ENCODE results near the gene ZNF772.
"Not testable (repeated sequence)": the region's sequence is repeated elsewhere in the genome, so short reads cannot be mapped to it uniquely, and the experiment has no call there.

The ZNF772 gene

DNA sequence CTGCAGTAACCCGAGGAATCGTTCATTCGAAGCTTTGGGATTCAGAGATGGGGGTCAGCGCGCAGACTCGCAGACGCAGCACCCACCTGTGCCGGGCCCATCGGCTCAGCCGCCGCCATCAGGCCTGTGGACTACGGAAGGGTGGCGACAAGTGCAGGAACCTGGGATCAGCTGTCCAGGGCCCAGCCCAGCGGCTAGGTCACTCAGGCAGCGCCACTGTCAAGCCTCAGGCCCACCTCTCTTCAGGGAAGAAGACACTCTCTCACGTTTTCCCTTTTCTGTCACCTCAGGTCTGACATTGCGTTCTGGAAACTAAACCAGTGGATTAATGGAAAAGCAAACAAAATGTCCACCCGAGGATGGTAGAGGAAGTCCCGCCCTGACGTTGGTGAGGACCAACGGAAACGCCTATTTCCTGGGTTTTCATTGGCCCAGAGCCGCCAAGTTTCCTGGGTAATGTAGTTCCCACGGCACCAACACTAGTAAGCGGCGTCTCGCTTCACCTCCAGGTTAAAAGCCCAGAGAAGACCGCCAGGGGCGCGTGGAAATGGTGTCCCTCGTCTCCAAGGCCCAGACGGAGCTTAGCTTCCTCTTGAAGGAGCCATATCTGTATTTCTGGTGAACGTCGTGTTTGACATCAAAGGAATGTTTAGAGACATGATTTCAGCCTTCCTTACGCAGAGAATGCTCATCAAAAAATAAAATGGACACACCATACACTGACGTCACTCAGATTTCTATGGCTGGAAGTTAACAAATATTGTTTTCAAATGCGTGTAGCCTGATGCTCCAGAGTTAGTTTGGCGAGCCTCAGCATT, at the start of gene ZNF772:
ZNF772 (minus strand) TSS at position 376 of the 818 bp plus-strand sequence; CDS start at position 119, 257 bp downstream.
- peak; percentile 92 for DNase-seq (ENCODE audit: low spot score)

DNA sequence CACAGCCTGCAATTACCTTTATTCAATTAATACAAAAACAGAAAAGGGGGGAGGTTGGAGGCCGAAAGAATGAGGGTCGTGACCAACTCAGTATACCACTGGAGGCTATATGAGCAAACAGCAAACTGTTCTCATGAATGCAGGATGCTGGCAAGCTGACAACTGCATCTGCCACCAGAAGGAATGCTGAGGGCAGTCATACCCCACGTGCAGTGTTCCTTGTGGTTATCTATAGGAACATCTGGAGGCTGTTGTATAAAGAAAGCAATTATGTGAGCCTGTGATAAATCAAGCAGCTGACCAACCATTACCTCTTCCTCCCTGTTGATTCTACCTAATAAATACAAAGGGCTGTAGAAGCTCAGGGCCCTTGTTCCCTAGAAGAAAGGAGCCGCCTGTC, 40.7 kb upstream of the ZNF772 start:
- DNase-seq (ENCODE audit: low spot score), result not testable (repeated sequence)

DNA sequence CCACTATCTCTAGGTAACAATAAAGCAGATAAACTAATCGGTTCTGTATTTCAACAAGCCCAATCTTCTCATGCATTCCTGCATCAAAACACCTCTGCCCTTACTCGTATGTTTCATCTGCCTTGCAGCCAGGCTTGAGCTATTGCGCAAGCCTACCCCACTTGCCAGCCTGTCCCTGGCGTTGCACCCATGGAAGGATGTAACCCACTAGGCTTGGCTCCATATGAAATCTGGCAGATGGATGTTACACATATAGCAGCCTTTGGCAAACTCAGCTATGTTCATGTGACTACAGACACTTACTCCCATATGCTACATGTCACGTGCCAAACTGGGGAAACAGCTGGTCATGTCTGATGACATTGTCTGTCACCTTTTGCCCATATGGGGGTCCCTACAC, 37.9 kb upstream of the ZNF772 start:
- no peak for DNase-seq (ENCODE audit: low spot score)

DNA sequence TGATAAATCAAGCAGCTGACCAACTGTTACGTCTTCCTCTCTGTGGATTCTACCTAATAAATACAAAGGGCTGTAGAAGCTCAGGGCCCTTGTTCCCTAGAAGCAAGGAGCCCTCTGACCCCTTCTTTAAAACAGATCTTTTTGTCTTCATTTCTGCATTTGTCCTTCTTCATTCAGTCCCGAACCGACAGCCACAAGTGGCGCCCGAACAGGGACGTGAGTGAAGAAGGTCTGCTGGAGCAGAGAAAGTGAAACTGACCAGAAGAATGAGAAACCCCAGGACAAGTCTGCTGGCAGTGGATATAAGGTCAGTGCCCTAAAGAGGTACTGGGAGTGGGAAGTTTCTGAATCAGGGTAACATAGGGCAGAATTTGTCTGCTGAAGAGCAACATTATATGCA, 35.5 kb upstream of the ZNF772 start:
- no peak for DNase-seq (ENCODE audit: low spot score)

DNA sequence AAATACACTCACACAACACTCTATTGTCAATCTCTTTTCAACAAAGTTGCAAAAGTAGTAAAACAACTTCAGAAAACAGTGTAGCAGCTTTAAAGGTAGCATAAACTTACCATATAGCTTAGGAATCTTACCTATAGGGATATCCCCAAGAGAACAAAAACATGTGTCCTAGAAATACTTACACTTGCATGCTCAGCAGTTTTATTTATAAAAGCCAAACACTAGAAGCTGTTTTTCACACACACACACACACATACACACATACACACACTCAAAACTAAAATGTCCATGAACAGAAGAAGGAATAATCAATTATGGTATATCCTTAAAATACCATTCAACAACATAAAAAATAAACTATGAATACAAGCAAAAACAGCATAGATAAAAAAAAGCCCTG, 34.1 kb upstream of the ZNF772 start:
- DNase-seq (ENCODE audit: low spot score), result no peak

DNA sequence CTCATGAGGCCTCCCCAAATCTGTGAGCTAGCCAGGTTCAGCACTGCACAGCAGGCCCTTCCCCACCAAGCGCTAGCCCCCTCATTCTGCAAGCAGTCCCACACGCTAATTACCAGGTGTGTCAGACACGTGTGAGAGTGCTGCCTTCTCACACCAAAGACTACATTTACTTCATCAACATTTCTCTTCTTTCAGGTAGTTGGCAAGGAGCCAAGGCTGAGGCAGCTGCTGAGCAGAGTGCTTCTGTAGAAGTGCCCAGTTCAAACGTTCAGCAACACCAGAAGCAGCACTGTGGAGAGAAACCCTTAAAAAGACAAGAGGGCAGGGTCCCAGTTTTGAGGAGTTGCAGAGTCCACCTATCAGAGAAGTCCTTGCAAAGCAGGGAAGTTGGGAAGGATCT, 28.8 kb upstream of the ZNF772 start:
- DNase-seq (ENCODE audit: low spot score), result no peak

DNA sequence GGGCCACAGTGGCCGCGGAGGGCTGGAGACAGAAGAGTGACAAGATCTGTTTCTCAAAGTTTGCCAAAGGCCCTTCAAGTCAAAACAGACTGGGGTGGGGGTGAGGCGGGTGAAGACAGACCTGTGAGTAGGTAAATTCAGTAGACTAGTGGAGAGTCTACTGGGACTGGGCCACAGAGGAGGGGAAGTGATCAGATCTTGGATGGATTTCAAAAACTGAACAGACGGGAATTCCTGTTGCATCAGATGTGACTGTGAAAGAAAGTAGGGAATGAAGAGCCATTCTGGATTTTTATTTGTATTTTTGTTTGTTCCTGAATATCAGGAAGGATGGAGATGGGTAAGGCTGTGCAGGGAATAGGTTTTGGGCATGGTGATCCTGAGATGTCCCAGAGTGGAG, 23.0 kb upstream of the ZNF772 start:
- DNase-seq (ENCODE audit: low spot score), result not testable (repeated sequence)

DNA sequence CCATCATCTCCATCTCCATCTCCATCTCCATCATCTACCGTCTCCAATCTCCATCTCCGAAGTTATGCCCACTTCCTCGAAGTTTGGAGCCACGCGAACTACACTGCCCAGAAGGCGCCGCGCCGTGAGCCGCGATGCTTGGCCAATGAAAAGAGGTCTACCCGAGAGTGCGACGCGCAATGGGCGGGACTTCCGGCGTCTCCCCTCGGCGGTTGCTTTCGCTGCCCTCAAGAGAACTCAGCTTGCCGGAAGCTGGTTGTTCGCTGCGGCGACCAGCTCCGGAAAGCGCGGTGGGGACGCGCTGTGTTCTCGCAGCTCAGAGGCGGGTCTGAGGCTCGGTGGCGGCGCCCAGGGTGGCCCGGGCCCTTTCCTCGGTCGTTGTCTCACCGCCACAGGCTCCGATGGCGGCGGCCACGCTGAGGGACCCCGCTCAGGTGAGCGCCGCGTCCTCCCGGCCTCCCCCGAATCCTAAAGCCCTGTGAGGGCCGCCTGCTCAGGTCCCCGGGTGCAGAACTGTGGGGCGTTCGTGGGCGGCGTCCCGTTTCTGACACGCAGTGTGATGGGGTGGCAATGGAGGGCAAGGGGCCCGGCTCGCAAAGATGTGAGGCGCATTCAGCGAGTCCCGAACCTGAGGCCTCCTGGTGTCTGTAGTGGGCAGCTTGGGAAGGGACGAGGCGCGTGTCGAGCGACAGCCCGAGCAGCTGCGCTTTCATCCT, 22.5 kb upstream of the ZNF772 start, which contains the start of gene ZNF773:
ZNF773 (plus strand) TSS at position 259 of the 716 bp plus-strand sequence; CDS start at position 402, 143 bp downstream.
- peak; percentile 97 for DNase-seq (ENCODE audit: low spot score)

DNA sequence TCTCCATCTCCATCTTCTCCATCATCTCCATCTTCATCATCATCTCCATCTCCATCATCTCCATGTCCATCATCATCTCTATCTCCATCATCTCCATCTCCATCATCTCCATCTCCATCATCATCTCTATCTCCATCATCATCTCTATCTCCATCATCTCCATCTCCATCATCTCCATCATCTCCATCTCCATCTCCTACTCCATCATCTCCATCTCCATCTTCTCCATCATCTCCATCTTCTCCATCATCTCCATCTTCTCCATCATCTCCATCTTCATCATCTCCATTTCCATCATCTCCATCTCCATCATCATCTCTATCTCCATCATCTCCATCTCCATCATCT, 21.9 kb upstream of the ZNF772 start:
- DNase-seq (ENCODE audit: low spot score), result not testable (repeated sequence)

DNA sequence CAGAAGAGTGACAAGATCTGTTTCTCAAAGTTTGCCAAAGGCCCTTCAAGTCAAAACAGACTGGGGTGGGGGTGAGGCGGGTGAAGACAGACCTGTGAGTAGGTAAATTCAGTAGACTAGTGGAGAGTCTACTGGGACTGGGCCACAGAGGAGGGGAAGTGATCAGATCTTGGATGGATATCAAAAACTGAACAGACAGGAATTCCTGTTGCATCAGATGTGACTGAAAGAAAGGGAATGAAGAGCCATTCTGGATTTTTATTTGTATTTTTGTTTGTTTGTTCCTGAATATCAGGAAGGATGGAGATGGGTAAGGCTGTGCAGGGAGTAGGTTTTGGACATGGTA, 10.9 kb upstream of the ZNF772 start:
- DNase-seq (ENCODE audit: low spot score), result not testable (repeated sequence)

DNA sequence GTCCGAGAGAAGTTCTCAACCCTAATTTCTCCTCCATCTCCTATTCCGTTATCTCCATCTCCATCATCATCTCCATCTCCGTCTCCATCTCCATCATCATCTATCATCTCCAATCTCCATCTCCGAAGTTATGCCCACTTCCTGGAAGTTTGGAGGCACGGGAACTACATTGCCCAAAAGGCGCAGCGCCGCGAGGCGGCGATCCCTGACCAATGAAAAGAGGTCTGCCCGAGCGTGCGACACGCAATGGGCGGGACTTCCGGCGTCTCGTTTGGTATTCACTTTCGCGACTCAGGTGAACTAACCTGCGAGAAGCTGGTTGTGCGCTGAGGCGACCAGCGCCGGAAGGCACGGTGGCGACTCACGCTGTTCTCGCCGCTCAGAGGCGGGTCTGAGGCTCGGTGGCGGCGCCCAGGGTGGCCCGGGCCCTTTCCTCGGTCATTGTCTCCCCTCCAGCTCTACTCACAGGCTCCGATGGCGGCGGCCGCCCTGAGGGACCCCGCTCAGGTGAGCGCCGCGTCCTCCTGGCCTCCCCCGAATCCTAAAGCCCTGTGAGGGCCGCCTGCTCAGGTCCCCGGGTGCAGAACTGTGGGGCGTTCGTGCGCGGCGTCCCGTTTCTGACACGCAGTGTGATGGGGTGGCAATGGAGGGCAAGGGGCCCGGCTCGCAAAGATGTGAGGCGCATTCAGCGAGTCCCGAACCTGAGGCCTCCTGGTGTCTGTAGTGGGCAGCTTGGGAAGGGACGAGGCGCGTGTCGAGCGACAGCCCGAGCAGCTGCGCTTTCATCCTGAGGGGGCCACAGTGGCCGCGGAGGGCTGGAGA, 10.3 kb upstream of the ZNF772 start, which contains the start of gene ZNF419:
ZNF419 (plus strand) TSS at position 274 of the 822 bp plus-strand sequence; CDS start at position 475, 201 bp downstream.
- DNase-seq (ENCODE audit: low spot score), result peak; percentile 94

DNA sequence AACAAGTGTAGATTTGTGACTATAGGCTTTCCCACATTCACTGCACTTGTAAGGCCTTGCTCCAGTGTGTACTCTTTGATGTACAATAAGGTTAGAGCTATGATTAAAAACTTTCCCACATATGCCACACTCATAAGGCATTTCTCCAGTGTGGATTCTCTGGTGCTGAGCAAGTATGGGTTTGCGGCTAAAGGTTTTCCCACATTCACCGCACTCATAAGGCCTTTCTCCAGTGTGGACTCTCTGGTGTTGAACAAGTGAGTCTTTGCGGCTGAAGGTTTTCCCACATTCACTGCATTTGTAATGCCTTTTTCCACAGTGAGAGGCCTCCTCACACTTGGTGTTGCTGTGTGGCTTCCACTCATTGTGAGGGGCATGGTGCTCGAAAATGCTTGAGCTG, 3.7 kb downstream of the ZNF772 start:
- DNase-seq (ENCODE audit: low spot score), result no peak

DNA sequence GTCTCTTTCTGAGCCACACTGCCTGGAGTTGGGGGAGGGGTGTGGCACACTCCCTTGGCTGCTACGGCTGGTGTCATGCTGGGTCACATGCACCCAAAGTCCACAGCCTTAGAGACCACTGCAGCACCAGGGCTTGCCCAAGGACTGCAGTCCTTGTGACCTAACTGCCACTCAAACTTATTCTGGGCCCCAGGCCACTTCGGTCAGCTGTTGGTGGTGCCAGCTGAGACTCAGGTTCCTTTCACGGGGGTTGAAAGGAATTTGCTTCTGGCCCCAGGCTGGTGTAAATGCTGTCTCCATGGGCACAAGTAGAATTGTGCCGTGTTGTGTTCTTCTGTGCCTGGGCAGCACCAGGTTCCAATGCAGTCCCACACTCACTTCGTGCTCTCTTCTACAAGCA, 10.9 kb downstream of the ZNF772 start:
- DNase-seq (ENCODE audit: low spot score), result no peak

DNA sequence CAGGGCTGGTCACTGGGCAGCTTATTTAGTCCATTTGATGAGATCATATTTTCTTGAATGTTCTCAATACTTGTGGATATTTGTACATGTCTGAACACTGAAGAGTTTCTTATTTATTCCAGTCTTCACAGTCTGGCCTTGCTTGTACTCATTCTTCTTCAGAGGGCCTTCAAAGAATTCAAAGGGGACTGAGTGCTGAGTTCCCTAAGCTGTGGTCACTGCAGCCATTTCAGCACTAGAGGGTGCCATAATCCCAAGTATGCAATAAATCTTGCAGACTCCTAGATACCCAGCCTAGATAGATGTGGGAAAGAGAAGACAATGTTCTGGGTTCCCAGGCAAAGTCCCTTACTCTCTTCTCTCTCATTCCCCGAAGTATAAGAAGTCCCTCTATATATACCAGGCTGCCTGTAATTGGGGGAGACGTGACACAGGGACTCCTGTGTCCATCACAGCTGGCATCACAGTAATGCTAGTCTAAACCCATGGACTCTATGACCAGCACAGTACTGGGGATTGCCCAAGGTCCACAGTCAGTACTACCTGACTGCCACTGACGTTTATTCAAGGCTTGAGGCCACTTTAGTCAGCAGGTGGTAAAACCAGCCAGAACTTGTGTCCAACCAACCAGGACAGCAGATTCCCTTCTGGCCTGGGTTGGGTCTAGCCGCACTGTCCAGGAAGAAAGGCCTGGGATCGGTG, 11.5 kb downstream of the ZNF772 start:
- no peak for DNase-seq (ENCODE audit: low spot score)

DNA sequence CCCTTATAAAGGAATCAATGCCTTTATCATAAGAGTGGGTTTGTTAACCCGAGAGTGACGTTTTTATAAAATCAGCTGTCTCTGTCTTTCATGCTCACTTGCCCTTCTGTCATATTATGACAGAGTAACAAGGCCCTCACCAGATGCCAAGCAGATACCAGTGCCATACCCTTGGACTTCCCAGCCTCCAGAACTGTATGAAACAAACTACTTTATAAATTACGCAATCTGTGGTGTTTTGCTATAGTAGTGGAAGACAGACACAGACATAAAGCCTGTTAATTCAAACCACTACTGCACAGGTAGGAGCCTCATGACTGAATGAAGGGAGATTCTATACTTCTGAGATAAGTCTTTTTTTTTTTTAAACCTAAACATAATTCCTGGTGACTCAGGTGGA, 25.1 kb downstream of the ZNF772 start:
- DNase-seq (ENCODE audit: low spot score), result no peak

DNA sequence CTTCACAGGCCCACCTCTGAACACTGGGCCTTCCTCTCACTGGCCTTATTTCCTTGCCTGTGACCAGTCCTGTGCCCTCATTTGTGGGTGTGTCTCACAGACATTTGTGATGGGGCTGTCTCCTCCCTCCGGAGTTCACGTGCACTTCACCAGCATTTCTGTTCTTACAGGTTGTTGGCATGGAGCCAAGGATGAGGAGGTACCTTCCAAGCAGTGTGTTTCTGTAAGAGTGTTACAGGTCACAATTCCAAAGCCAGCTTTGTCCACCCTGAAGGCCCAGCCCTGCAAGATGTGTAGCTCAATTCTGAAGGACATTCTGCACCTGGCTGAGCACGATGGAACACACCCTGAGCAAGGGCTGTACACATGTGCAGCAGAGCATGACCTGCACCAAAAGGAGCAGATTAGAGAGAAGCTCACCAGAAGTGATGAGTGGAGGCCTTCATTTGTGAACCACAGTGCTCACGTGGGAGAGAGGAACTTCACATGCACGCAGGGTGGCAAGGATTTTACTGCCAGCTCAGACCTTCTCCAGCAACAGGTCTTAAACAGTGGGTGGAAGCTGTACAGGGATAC, 34.2 kb downstream of the ZNF772 start:
- DNase-seq (ENCODE audit: low spot score), result no peak

DNA sequence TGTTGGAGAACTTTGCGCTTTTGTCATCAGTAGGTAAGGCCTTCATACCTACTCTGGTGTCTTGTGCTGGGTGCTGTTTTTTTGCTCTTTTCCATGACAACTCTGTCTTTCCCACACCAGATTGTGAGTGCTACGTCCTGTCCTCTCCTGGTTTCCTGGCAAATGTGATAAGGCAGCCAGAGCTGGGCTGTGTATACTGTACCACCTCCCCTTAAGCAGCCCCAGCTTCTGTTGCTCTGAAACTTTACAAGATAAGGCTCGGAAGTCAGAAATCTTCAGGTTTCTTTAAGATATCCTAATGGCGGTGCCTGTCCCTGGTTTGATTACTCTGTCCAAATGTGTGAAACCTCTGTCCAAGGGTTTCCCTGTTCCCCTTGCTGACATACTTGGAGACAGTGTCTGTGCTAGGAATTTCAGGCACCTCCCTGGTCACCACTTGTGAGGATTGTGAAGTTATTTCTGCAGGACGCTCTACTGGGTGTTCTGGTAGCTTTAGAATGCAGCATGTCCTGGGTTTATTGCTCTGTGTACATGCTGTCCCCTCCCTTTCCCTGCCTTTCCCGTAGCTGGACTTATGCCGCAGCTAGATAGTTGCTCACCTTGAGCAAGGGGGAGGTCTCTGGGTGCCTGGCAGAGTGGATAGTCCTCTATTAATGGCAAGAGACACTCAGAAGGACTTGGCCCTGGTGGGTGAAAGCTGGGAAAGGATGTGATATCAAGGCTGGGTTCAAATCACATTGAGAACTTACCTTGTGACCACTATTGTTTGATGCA, 35.2 kb downstream of the ZNF772 start:
- DNase-seq (ENCODE audit: low spot score), result no peak

DNA sequence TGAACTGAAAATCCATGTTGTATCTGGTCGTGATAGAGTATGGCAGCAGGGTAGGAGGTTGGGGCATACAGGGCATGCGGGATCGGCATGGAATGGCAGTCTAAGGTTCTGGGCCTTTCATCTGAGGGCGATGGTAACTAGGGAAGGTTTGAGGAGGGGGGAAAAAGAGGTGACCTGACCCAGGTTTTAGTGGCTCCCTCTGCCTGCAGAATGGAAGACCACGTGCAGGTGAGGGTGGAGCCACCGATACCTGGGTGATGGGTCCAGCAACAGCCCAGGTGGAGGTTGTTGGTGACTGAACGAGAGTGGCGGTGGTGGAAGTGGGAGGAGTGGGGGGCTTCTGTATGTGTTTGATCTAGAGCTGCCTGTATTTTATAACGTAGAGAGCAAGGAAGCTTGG, 38.4 kb downstream of the ZNF772 start:
- DNase-seq (ENCODE audit: low spot score), result no peak

DNA sequence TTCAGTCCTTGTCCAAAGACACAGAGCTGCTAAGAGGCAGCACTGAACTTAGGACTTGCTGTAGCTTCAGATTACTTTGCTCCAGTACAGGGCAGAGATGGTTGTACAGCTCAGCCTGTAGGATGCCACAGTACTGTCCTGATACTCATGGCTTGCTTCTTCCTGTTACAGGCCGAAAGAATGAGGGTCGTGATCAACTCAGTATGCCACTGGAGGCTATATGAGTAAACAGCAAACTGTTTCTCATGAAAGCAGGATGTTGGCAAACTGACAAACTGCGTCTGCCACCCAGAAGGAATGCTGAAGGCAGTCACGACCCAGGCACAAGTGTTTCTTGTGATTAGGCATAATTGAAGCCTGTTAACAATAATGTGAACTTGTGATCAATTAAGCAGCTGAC, 39.4 kb downstream of the ZNF772 start:
- no peak for DNase-seq (ENCODE audit: low spot score)

DNA sequence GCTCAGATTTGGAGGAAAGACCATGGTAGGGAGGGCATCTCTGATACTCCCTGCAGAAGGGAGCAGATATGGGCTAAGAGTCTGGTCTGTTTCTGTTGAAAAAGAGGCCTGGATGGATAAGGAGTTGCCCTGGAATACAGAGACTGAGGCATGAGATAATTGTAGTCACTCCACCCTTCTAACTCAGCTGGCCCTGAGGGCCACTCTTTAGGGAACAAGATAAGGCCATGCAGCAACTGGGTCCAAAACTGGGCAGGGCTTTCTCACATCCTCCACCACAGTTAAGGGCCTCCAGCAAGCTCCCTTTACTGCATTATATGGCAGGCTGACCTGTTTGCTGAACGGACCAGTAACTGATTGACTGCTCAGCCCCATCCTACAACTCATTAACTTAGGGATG, 40.9 kb downstream of the ZNF772 start:
- no peak for DNase-seq (ENCODE audit: low spot score)
